OCI-LY7 (cell line): ENCODE data around the gene HRC. TPM values are rescaled to one million over a fixed set of nuclear protein-coding genes. Genes with fewer than 3 reads are reported as not detected.
A peak's percentile ranks its signal among the peaks of the same experiment; 100 is the strongest.

Source experiments
- BruUV-seq: library from RNA; stranded (reverse); fragments of 400-500 nt; replicated peaks from 2 replicates; lab custom pipeline; 2021; lab: Mats Ljungman, UMichigan
- CTCF ChIA-PET: fragments of 300-600 bp; sonication (Branson Sonifier 250); formaldehyde crosslinking; loops from one replicate; lab custom pipeline; 2022; ENCODE audit warnings: antibody characterized with exemption; ENCODE audit not compliant: unreplicated experiment; lab: Charles Lee
- POLR2A ChIA-PET: fragments of 300-600 bp; sonication (Branson Sonifier 250); formaldehyde crosslinking; loops from one replicate; lab custom pipeline; 2022; ENCODE audit warnings: antibody characterized with exemption; lab: Charles Lee
- DNase-seq: peaks from one replicate; pipeline ENCODE4 v3.0.0-alpha.2; 2015; ENCODE audit warnings: low spot score
- H2AFZ ChIP-seq: fragments of 200-600 bp; sonication (generic), shearing (Covaris generic); 2 replicates; pipeline ENCODE4 v1.6.1; 2014; ENCODE audit warnings: mild to moderate bottlenecking, antibody characterized with exemption, low read length, moderate library complexity
- H3K27ac ChIP-seq: fragments of 200-600 bp; sonication (generic); 2 replicates; pipeline ENCODE4 v1.5.1; 2014; ENCODE audit warnings: mixed run types, low read depth, mild to moderate bottlenecking, moderate library complexity, low read length, inconsistent platforms; ENCODE audit not compliant: poor library complexity, severe bottlenecking
- H3K36me3 ChIP-seq: fragments of 200-600 bp; sonication (generic); 2 replicates; pipeline ENCODE4 v1.6.1; 2014; ENCODE audit warnings: mild to moderate bottlenecking, antibody characterized with exemption, low read length, moderate library complexity, mixed read lengths; ENCODE audit not compliant: insufficient read depth
- H3K4me1 ChIP-seq: fragments of 200-600 bp; sonication (generic); 2 replicates; pipeline ENCODE4 v1.5.1; 2014; ENCODE audit warnings: mild to moderate bottlenecking, low read length; ENCODE audit not compliant: insufficient read depth, poor library complexity, severe bottlenecking
- H3K4me2 ChIP-seq: fragments of 200-600 bp; sonication (generic); 2 replicates; pipeline ENCODE4 v1.6.1; 2014; ENCODE audit warnings: mild to moderate bottlenecking, low read length
- H3K4me3 ChIP-seq: fragments of 200-600 bp; sonication (generic); 2 replicates; pipeline ENCODE4 v1.5.1; 2014; ENCODE audit warnings: mild to moderate bottlenecking, low read depth, low read length; ENCODE audit not compliant: poor library complexity, severe bottlenecking
- H3K79me2 ChIP-seq: fragments of 200-600 bp; sonication (generic); 2 replicates; pipeline ENCODE4 v1.6.1; 2016; ENCODE audit warnings: low read depth, mild to moderate bottlenecking, low read length, moderate library complexity, mixed read lengths; ENCODE audit not compliant: insufficient read depth
- H3K9me2 ChIP-seq: fragments of 200-600 bp; sonication (generic); 2 replicates; pipeline ENCODE4 v1.6.1; 2016; ENCODE audit warnings: mild to moderate bottlenecking, low read length, mixed read lengths; ENCODE audit not compliant: insufficient read depth
- H3K9me3 ChIP-seq: fragments of 200-600 bp; sonication (generic); 2 replicates; pipeline ENCODE4 v1.6.1; 2014; ENCODE audit warnings: mild to moderate bottlenecking, mixed run types, low read length, mixed read lengths
- H4K20me1 ChIP-seq: fragments of 200-600 bp; sonication (generic); 2 replicates; pipeline ENCODE4 v1.6.1; 2014; ENCODE audit warnings: mild to moderate bottlenecking, antibody characterized with exemption, low read length, moderate library complexity, mixed read lengths; ENCODE audit not compliant: insufficient read depth
- CTCF ChIP-seq: fragments of 200-600 bp; sonication (generic); conservative IDR thresholded peaks from 2 replicates; pipeline ENCODE4 v1.5.1; 2014; ENCODE audit warnings: mild to moderate bottlenecking, antibody characterized with exemption, low read length, moderate library complexity, mixed read lengths
- EZH2phosphoT487 ChIP-seq: fragments of 200-600 bp; sonication (generic); IDR thresholded peaks from 2 replicates; pipeline ENCODE4 v1.6.1; 2018; ENCODE audit warnings: low read depth, borderline replicate concordance, mild to moderate bottlenecking, mixed run types, antibody characterized with exemption, low read length, moderate library complexity, mixed read lengths
- intact Hi-C: fragments of 100-400 bp; cut with micrococcal nuclease; formaldehyde crosslinking; loops from one replicate; pipeline ENCODE4 v1.10.0; 2022; ENCODE audit not compliant: unreplicated experiment
- total RNA-seq, 2 experiments: library from RNA; depleted of rRNA in 1 of 2; stranded (reverse); fragments of >200 nt in 1 of 2; shearing (Covaris generic) in 1 of 2; gene quantifications; 2 replicates each; pipeline ENCODE4 v1.2.3, GENCODE V29; 2014 to 2022

HRC gene
- total RNA-seq, 2 experiments from 2014 or later: not detected

GRCh38 chr19:49151267-49152118, 3.7 kb downstream of the HRC start:
- BruUV-seq: no TSS peak
- TF ChIP-seq CTCF (no peak), EZH2phosphoT487 (no peak)
- Histone ChIP-seq H3K27ac (no peak overlapping the region), H3K9me2 (no peaks in the 10 kb centered on the region), H3K9me3 (no peaks in the 10 kb centered on the region), H2AFZ (no peak overlapping the region), H3K4me1 (peaks cover 22% of the 10 kb centered on the region), H3K4me3 (peak overlapping the region; percentile 83), H4K20me1 (no peaks in the 10 kb centered on the region), H3K36me3 (no peaks in the 10 kb centered on the region), H3K79me2 (no peaks in the 10 kb centered on the region), H3K4me2 (peak overlapping the region; percentile 85)
- ChIA-PET POLR2A (no interaction called here), CTCF (interaction anchor here (1.4 kb wide), 1 partner anchor 47 kb away, joined by 3 read pairs; no protein-coding TSS in a partner anchor)
- DNase-seq: peak; percentile 76
- intact Hi-C loops: no loop called here

- Histone ChIP-seq H3K36me3 (no peaks in the 10 kb centered on the region), H3K4me1 (peaks cover 27% of the 10 kb centered on the region), H2AFZ (peak overlapping the region; percentile 72; the same call in 1 of the 2 replicates), H4K20me1 (no peaks in the 10 kb centered on the region), H3K9me3 (no peaks in the 10 kb centered on the region), H3K9me2 (no peaks in the 10 kb centered on the region), H3K27ac (no peak overlapping the region), H3K4me2 (peak overlapping the region; percentile 85), H3K4me3 (peak overlapping the region; percentile 83), H3K79me2 (no peaks in the 10 kb centered on the region)
- no peak for TF ChIP-seq CTCF
- TF ChIP-seq EZH2phosphoT487: no peak
- no TSS peak for BruUV-seq
- intact Hi-C loops: no loop called here
- DNase-seq: no peak
- POLR2A ChIA-PET: no interaction called here
- CTCF ChIA-PET: interaction anchor here (0.6 to 1.4 kb wide), 2 partner anchors 48 to 434 kb away, joined by 3 read pairs; no protein-coding TSS in a partner anchor
Measured at GRCh38 chr19:49150944-49151243, 4.3 kb downstream of the HRC start.
